GM21825 (cell line): ENCODE data around the gene OAS3.
"Not testable (repeated sequence)": the region's sequence is repeated elsewhere in the genome, so short reads cannot be mapped to it uniquely, and the experiment has no call there.

ENCODE experiments used
- ATAC-seq: cut with Tn5 transposase; IDR thresholded peaks from one replicate; pipeline ENCODE4 v1.9.1; 2021; ENCODE audit warnings: mild to moderate bottlenecking, moderate library complexity; ENCODE audit not compliant: unreplicated experiment

The OAS3 gene

GRCh38 chr12:112950701-112951100 lies 12.4 kb downstream of the OAS3 start:
- ATAC-seq, result no peak

- ATAC-seq, result not testable (repeated sequence)
Measured at GRCh38 chr12:112957125-112957524, 18.9 kb downstream of the OAS3 start.

- ATAC-seq, result no peak
Measured at GRCh38 chr12:112961074-112961473, 22.8 kb downstream of the OAS3 start.

GRCh38 chr12:112961536-112961935 lies 23.3 kb downstream of the OAS3 start:
- no peak for ATAC-seq

- no peak for ATAC-seq
Measured at GRCh38 chr12:112962561-112962960, 24.3 kb downstream of the OAS3 start.

- no peak for ATAC-seq
Measured at GRCh38 chr12:112963227-112963861, 25.1 kb downstream of the OAS3 start.

- ATAC-seq, result no peak
Measured at GRCh38 chr12:112964067-112964670, 25.9 kb downstream of the OAS3 start.

GRCh38 chr12:112964915-112965314 lies 26.6 kb downstream of the OAS3 start:
- ATAC-seq, result no peak

GRCh38 chr12:112965643-112966042 lies 27.4 kb downstream of the OAS3 start:
- ATAC-seq, result no peak

GRCh38 chr12:112967306-112967705 lies 29.0 kb downstream of the OAS3 start:
- ATAC-seq, result no peak

GRCh38 chr12:112967858-112968257 lies 29.6 kb downstream of the OAS3 start:
- ATAC-seq, result no peak

GRCh38 chr12:112969547-112970306 lies 31.5 kb downstream of the OAS3 start:
- no peak for ATAC-seq

GRCh38 chr12:112970391-112970790 lies 32.1 kb downstream of the OAS3 start:
- ATAC-seq, result no peak

- ATAC-seq, result no peak
Measured at GRCh38 chr12:112971248-112971647, 33.0 kb downstream of the OAS3 start.

- ATAC-seq, result no peak
Measured at GRCh38 chr12:112973011-112973735, 34.9 kb downstream of the OAS3 start.

GRCh38 chr12:112973818-112974231 lies 35.6 kb downstream of the OAS3 start:
- no peak for ATAC-seq

GRCh38 chr12:112974904-112975303 lies 36.6 kb downstream of the OAS3 start:
- ATAC-seq, result no peak

GRCh38 chr12:112977139-112977538 lies 38.9 kb downstream of the OAS3 start:
- no peak for ATAC-seq

- no peak for ATAC-seq
Measured at GRCh38 chr12:112977641-112978040, 39.4 kb downstream of the OAS3 start.

GRCh38 chr12:112978163-112979040 lies 40.1 kb downstream of the OAS3 start, which contains the start of gene OAS2:
Gene OAS2, plus strand, starts transcription at chr12:112978519. Its CDS starts 90 bp downstream, at chr12:112978609.
- peak; percentile 92 for ATAC-seq
